ENCODE measurements around the gene KDM5A.
"Not testable (repeated sequence)": the region's sequence is repeated elsewhere in the genome, so short reads cannot be mapped to it uniquely, and the experiment has no call there.

Gene KDM5A

DNA sequence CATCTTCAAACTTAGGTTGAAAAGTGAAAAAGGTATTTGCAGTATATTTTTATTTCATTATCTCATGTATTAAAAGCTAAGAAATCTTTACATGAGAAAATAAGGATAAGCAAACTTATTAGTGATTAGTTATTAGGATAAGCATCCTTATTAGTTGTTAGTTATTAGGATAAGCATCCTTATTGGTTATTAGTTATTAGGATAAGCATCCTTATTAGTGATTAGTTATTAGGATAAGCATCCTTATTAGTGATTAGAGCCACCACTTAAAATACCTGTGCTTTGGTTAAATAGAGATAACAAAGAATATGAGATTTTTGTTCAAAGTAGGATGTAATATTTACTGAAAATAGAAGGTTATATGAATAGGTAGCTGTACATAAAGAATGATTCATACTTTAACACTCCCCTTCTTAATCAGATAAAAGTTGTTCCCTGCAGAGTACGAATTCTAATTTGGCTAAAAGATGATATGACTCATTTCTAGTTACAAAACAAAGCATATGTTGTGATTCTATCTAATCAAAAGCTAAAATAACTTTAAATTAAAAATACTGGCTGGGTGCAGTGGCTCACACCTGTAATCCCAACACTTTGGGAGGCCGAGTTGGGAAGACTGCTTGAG is 56.4 kb downstream of the KDM5A start:
- no peak for DNase-seq (ENCODE audit: low spot score)

GRCh38 chr12:331287-331686 is 57.8 kb downstream of the KDM5A start:
- DNase-seq (ENCODE audit: low spot score): no peak

- no peak for DNase-seq (ENCODE audit: low spot score)
Measured at GRCh38 chr12:325906-326305, 63.2 kb downstream of the KDM5A start.

- no peak for DNase-seq (ENCODE audit: low spot score)
Measured at GRCh38 chr12:323507-323906, 65.6 kb downstream of the KDM5A start.

- DNase-seq (ENCODE audit: low spot score): peak; percentile 40
Measured at GRCh38 chr12:321606-322326, 67.4 kb downstream of the KDM5A start.

- no peak for DNase-seq (ENCODE audit: low spot score)
Measured at GRCh38 chr12:318759-319515, 70.2 kb downstream of the KDM5A start.

DNA sequence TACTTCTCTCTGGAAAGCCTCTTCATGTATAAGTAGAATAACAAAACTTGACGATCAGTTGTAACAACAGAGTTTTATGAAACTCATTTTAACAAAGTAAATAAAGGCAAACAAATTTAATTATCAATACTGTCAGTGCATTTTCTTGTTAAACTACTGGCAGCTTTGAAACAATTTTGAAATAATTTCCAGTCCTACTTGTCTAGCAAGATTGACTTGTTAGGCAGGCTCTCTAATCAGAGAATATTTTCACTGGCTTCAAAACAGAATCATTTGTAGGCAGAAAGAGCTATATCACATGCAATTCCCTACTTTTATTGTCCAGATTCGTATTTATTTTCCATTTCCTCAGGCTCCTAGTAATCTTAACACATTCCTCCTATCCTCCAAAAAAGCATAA is 80.6 kb downstream of the KDM5A start:
- no peak for DNase-seq (ENCODE audit: low spot score)

DNA sequence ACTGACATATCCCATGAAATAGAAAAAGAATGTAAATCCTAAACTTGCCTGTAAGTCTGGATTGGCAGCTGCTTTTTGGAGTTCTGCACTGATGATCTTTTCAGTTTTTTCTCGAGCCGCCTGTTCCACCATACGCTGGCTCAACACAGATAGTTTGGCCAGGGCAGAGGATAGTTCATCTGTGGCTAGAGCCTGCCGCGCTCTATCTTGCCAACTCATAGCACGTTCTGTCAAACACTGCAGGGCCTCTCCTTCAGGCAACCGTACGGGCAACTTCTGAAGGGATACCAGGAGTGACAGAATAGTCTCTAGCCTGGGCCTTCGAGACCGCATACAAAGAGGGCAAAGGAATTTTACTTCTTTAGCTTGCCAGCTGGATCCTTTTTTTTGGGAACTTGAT is 81.7 kb downstream of the KDM5A start:
- DNase-seq (ENCODE audit: low spot score): no peak

GRCh38 chr12:304805-305204 is 84.3 kb downstream of the KDM5A start:
- no peak for DNase-seq (ENCODE audit: low spot score)

DNA sequence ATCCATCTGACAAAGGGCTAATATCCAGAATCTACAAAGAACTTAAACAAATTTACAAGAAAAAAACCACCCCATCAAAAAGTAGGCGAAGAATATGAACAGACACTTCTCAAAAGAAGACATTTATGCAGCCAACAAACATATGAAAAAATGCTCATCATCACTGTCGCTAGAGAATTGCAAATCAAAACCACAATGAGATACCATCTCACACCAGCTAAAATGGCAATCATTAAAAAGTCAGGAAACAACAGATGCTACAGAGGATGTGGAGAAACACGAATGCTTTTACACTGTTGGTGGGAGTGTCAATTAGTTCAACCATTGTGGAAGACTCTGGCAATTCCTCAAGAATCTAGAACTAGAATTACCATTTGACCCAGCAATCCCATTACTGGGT is 86.4 kb downstream of the KDM5A start:
- not testable (repeated sequence) for DNase-seq (ENCODE audit: low spot score)

DNA sequence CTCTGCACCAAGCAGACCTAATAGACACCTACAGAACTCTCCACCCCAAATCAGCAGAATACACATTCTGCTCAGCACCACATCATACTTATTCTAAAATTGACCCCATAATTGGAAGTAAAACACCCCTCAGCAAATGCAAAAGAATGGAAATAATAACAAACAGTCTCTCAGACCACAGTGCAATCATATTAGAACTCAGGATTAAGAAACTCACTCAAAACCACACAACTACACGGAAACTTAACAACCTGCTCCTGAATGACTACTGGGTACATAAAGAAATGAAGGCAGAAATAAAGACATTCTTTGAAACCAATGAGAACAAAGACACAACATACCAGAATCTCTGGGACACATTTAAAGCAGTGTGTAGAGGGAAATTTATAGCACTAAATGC is 89.0 kb downstream of the KDM5A start:
- DNase-seq (ENCODE audit: low spot score): not testable (repeated sequence)

DNA sequence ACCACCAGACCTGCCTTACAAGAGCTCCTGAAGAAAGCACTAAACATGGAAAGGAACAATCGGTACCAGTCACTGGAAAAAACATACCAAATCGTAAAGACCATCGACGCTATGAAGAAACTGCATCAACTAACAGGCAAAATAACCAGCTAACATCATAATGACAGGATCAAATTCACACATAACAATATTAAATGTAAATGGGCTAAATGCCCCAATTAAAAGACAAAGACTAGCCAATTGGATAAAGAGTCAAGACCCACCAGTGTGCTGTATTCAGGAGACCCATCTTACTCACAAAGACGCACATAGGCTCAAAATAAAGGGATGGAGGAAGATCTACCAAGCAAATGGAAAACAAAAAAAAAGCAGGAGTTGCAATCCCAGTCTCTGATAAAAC is 89.6 kb downstream of the KDM5A start:
- DNase-seq (ENCODE audit: low spot score): not testable (repeated sequence)

DNA sequence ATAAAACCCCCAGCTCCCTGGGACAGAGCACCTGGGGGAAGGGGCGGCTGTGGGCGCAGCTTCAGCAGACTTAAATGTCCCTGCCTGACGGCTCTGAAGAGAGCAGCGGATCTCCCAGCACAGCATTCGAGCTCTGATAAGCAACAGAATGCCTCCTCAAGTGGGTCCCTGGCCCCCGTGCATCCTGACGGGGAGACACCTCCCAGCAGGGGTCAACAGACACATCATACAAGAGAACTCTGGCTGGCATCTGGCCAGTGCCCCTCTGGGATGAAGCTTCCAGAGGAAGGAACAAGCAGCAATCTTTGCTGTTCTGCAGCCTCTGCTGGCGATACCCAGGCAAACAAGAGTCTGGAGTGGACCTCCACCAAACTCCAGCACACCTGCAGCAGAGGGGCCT is 91.1 kb downstream of the KDM5A start:
- not testable (repeated sequence) for DNase-seq (ENCODE audit: low spot score)

GRCh38 chr12:295132-295531 is 94.0 kb downstream of the KDM5A start:
- no peak for DNase-seq (ENCODE audit: low spot score)

DNA sequence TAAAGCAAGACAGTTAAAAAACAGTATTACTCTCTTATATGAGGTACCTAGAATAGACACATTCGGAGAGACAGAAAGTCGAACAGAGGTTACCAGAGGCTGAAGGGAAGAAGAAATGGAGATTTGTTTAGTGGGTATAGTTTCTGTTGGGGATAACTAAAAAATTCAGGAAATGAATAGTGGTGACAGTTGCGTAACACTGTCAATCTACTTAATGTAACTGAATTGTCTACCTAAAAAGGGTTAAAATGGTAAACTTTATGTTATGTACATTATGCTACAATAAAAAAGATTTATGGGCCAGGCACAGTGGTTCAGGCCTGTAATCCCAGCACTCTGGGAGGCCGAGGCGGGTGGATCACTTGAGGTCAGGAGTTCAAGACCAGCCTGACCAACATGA is 95.9 kb downstream of the KDM5A start:
- DNase-seq (ENCODE audit: low spot score): no peak

- peak; percentile 53 for DNase-seq (ENCODE audit: low spot score)
Measured at GRCh38 chr12:292186-292585, 96.9 kb downstream of the KDM5A start.

DNA sequence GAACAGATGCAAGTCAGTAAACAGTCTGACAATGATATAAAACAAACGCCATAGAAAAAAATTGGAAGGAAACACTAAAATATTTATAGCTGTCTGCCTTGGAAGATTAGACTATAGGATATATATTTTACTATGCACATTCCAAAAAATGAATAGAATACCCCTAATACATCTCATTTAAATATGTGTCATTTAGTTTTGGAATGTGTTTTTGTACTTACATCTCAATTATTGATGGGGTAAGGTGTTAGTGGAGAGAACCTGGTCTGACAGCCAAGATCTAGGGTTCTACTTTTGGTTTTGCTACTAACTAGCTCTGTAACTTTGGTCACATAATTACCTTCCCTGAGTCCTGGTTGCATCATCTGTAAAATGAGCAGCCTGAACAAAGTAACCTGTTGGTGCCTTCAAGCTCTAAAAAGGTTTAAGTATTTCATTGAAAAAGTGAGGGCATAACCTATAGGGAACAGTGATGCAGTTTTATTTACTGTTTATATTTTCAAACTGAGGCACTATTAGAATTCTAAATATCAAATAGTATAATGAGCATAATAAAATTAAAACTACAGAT is 97.9 kb downstream of the KDM5A start:
- DNase-seq (ENCODE audit: low spot score): no peak

DNA sequence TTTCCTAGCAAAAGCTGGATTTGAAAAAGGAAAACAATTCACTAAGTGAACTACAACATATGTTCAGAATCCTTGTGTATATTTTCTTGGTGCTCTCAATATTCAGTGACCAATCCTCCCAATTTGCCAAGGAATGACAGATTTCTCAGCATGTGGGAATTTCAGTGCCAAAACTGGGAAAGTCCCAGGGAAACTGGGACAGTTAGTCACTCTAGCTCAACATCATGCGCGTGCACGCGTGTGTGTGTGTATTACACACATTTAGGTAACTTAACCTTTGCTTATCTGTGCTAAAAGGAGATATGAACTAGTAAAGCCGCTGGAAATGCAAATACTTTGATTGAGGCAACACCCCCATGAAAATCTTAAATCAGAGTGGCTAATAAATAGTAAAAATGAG is 100.4 kb downstream of the KDM5A start:
- DNase-seq (ENCODE audit: low spot score): no peak

DNA sequence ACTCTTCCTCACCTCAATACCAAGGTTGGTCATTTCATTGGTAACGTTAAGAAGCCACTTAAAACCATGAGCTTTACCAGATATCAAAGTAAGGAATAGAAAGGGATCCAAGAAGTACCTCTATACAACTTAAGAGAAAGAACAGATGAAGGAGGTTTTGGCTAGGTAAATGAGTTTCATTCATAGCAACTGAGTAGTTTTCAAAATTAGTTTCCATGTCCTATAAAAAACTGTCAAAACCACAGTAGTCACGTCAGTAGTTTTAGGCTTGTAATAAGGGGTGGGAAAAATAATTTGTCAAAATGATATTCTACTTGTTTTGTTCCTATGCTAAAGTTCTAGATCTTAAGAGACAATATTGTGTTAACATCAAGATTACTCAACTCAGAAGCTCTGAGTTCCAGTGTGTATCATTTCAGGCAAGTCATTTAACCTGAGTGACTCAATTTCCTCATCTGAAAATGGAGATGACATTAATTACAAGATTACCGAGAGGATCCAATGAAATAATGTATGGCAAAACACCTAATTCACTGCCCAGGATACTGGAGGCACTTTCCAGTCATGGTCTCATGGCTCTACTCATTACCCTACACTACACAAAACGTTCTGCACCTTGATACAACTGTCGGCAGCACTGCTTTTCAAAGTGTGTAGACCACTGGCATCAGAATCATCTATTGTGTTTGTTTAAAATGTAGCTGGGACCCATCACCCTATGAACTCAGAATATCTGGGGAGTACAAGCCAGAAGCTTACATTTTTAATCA is 102.4 kb downstream of the KDM5A start:
- DNase-seq (ENCODE audit: low spot score): no peak

DNA sequence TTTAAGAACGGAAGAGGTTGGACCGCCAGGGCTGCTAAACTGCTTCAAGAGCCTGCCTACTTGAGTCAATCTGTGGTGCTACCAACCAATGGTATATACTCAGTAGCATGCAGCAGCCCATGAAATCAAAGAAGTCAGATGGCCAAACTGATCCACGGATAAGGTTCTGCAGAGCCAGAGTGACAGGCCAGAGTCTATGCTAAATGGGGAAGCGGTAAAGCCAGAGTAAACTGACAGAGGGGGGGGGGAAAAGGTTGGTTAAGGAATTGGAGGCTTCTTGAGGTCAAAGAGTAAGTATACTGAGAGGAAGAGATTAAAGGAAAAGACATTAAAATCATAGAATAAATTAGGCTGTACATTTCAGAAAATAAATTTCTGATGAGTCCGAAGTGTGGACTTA is 111.1 kb downstream of the KDM5A start:
- DNase-seq (ENCODE audit: low spot score): no peak

DNA sequence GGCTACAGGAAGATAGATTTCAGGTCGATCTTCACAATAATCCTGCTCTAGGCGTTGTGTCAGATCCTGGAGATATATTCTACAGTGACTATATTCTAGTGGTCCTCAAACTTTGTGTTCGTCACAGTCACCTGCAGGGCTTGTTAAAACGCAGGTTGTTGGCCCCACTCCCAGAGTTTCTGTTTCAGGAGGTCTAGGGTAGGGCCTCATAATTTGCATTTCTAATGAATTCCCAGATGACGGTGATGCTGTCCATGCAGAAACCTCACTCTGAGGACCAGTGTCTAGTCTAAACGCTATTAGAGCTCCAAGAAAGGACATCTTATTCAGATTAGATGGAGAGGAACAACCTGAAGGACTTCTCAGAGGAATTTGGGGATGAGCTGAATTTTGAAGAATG is 113.3 kb downstream of the KDM5A start:
- no peak for DNase-seq (ENCODE audit: low spot score)

GRCh38 chr12:273382-273781 is 115.7 kb downstream of the KDM5A start:
- DNase-seq (ENCODE audit: low spot score): no peak
